Pancreas (tissue), 10 donors: Measurements from ENCODE around the gene MTHFSD. TPM values are rescaled to one million over a fixed set of nuclear protein-coding genes. Genes with fewer than 3 reads are reported as not detected.

Experiments used
- ATAC-seq, 4 donors: fragments of 200-7000 bp; cut with Tn5 transposase; one replicate each; pipeline versions ENCODE4 v1.8.0 to v1.9.1; 2020; ENCODE audit warnings: mild to moderate bottlenecking in 4 of 4, moderate library complexity in 4 of 4
- DNase-seq, 6 donors: peaks; one replicate each; pipeline ENCODE4 v3.0.0-alpha.2; 2020
- FAIRE-seq: peaks from 2 replicates; lab custom pipeline; 2012; peaks lifted over from hg19 to GRCh38; lab: Jason Lieb, UNC
- H3K27ac ChIP-seq, 4 donors: fragments of 200-600 bp; sonication (generic); 1 replicate in 3 of 4; 2 replicates in 1 of 4; pipeline versions ENCODE4 v1.5.0 to v1.8.0; 2020
- H3K27me3 ChIP-seq, 4 donors: fragments of 200-600 bp; one replicate each; pipeline ENCODE4 v1.8.0; 2021
- H3K36me3 ChIP-seq, 3 donors: fragments of 200-600 bp; sonication (generic) in 1 of 3; one replicate each; pipeline versions ENCODE4 v1.5.0 to v1.8.0; 2020 to 2021
- H3K4me1 ChIP-seq, 3 donors: fragments of 200-600 bp; one replicate each; pipeline ENCODE4 v1.8.0; 2021
- H3K4me3 ChIP-seq, 4 donors: fragments of 200-600 bp; sonication (generic) in 2 of 4; one replicate each; pipeline versions ENCODE4 v1.5.0 to v1.8.0; 2020 to 2021
- H3K9me3 ChIP-seq, 4 donors: fragments of 200-600 bp; one replicate each; pipeline ENCODE4 v1.8.0; 2021
- WGBS, 2 donors: extraction: QIAGEN DNeasy Blood & Tissue Kit; methylation state at CpG; one replicate each; pipeline ENCODE4 v1.1.7; 2013; 5-methylcytosine and 5-hydroxymethylcytosine counted together
- intact Hi-C, 3 donors: fragments of 100-400 bp; cut with DNase I; formaldehyde crosslinking; loops; one replicate each; pipeline versions ENCODE4 v1.11.1 to v1.14.2; 2022
- polyA plus RNA-seq, 2 donors: library from polyadenylated mRNA; stranded (reverse); fragments of 200-250 nt; gene quantifications; one replicate each; pipeline ENCODE4 v1.2.3, GENCODE V29; 2013
- total RNA-seq, 6 donors: library from RNA; stranded (reverse); fragmentation: NEBNext Ultra II Directional in 4 of 6; extraction: Animal tissue kit (Norgen Biotek cat#: 25700) in 4 of 6; gene quantifications; one replicate each; pipeline versions ENCODE4 v1.2.1 to v1.2.4, GENCODE V29; 2021 to 2023
- TF ChIP-seq, protein P1 (sequence below), 4 donors: fragments of 200-600 bp; sonication (generic) in 3 of 4; IDR thresholded peaks; one replicate each; pipeline versions ENCODE4 v1.5.0 to v1.8.0; 2021; ENCODE audit warnings: antibody characterized with exemption in 4 of 4
- donor health status: healthy with polysubstance abuse.
- donor health status: DM: no; HTN: no; CAD: no; lungs with moderate emphysema.
- donor health status: DM: no; HTN: no; CAD: no.
- donor health status: control.
- donor health status: control.
- donor health status: Bipolar disorder and iron deficiency.
- donor health status: DM: yes; HTN: yes; CAD: no.
- donor health status: DM: no; HTN: no; CAD: no.
- donor health status: DM: no; HTN: no; CAD: no.
- donor health status: DM: yes; HTN: yes; CAD: no.

Gene MTHFSD
- total and polyA plus RNA-seq, 8 donors: 7.3 to 17.6 (median 10.4) TPM

DNA sequence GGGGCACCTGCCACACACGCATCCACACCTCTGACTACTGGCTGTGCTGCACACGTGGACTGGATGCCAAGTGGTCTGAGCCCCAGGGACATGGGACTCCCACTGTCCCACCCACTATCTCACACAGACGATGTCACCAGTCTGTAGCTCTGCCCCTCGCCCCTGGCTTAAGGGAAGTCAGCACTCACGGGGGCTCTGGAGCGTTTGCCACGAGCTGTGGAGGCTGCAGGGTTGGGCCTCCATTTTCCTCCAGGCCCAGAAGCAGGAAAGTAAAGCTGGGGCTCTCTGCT lies 22.6 kb downstream of the MTHFSD start:
- Histone ChIP-seq H3K36me3 (peaks cover 0 to 5% (median 0%) of the 10 kb centered on the region in 3 donors), H3K27ac (no peak overlapping the region), H3K27me3 (no peaks in the 10 kb centered on the region), H3K4me1 (no peaks in the 10 kb centered on the region), H3K9me3 (no peaks in the 10 kb centered on the region), H3K4me3 (no peak overlapping the region)
- ATAC-seq (no peak), DNase-seq (no peak), FAIRE-seq (no peak)
- TF ChIP-seq, protein P1, sequence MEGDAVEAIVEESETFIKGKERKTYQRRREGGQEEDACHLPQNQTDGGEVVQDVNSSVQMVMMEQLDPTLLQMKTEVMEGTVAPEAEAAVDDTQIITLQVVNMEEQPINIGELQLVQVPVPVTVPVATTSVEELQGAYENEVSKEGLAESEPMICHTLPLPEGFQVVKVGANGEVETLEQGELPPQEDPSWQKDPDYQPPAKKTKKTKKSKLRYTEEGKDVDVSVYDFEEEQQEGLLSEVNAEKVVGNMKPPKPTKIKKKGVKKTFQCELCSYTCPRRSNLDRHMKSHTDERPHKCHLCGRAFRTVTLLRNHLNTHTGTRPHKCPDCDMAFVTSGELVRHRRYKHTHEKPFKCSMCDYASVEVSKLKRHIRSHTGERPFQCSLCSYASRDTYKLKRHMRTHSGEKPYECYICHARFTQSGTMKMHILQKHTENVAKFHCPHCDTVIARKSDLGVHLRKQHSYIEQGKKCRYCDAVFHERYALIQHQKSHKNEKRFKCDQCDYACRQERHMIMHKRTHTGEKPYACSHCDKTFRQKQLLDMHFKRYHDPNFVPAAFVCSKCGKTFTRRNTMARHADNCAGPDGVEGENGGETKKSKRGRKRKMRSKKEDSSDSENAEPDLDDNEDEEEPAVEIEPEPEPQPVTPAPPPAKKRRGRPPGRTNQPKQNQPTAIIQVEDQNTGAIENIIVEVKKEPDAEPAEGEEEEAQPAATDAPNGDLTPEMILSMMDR (IDR thresholded peaks at IDR 0.05): no peak
- intact Hi-C loops: no loop called here
- 93 to 94% methylated on average over 7 of the region's 7 CpGs for WGBS, 2 donors

DNA sequence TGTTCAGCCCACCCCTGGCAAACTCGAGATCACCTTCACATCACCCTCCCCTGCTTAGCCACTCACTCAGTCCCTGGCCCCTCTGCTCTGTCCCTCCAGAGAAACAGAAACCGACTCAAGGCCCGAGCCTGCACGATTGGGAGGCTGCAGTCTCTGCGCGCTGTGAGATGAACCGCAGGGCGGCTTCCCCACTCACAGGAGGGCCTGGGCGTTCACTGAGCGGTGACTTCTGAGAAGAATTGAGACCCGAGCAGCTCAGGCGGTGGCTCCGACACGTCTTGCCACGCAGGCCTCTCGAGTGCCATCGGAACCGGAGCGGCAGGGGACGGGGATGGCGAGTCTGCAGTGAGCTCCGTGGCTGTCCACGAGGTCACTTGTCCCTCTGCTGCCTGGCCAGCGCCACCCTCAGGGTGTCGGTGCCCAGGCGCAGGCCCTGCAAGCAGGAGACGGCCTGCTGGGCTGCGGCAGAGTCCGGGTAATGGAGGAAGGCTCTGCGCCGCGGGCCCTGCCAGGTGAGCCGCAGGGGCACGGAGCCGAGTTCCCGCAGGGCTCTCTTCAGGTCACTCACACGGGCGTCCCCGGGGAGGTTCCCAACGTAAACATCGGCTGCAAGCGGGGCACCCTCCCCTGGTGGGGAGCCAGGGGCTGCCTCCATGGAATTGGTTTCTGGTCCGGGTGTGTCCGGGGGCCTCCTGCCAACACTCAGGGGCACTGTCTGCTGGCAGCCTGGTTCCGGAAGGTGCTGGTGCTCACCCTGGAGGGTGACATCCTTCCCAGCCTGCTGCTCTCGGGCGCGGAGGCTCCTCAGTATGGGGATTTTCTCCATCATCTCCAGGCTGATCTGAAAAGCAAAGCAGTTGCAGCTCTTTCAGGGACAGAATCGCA lies 23.2 kb downstream of the MTHFSD start:
- Histone ChIP-seq H3K27ac (no peak overlapping the region), H3K27me3 (no peaks in the 10 kb centered on the region), H3K9me3 (no peaks in the 10 kb centered on the region), H3K4me3 (no peak overlapping the region), H3K4me1 (no peaks in the 10 kb centered on the region), H3K36me3 (peaks cover 0 to 3% (median 0%) of the 10 kb centered on the region in 3 donors)
- TF ChIP-seq, protein P1 (IDR thresholded peaks at IDR 0.05): no peak
- no peak for ATAC-seq
- no peak for FAIRE-seq
- intact Hi-C loops: no loop called here
- WGBS, 2 donors: 94 to 95% methylated on average over 49 of the region's 49 CpGs
- DNase-seq: no peak

DNA sequence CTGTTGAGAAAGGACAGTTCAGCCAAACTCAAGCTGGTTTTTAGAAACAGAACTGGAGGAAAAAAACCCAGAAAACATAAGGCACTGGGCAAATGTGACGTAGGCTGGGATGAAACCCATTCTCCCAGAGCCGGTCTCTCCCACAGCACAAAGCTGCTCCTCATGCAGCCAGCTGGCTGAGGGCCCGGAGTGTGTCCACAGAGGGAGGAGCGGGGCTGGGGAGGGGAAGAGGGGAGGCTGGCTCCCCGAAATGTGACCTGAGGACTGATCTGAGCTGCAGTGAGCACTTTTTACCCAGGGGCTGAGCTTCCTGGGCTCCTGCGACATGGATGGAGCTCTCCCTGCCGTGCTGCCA lies 23.9 kb downstream of the MTHFSD start:
- H3K4me3 ChIP-seq: no peak overlapping the region
- 86 to 91% methylated on average over 7 of the region's 7 CpGs for WGBS, 2 donors
- no peak overlapping the region for H3K27ac ChIP-seq
- DNase-seq (no peak), ATAC-seq (peak in 3 of 4 donors; percentile 49 to 63 (median 55)), FAIRE-seq (no peak)
- TF ChIP-seq, protein P1 (IDR thresholded peaks at IDR 0.05): no peak
- no peaks in the 10 kb centered on the region for H3K9me3 ChIP-seq
- intact Hi-C loops: no loop called here
- no peaks in the 10 kb centered on the region for H3K4me1 ChIP-seq
- H3K27me3 ChIP-seq: no peaks in the 10 kb centered on the region
- H3K36me3 ChIP-seq: peaks cover 0 to 3% (median 0%) of the 10 kb centered on the region in 3 donors

DNA sequence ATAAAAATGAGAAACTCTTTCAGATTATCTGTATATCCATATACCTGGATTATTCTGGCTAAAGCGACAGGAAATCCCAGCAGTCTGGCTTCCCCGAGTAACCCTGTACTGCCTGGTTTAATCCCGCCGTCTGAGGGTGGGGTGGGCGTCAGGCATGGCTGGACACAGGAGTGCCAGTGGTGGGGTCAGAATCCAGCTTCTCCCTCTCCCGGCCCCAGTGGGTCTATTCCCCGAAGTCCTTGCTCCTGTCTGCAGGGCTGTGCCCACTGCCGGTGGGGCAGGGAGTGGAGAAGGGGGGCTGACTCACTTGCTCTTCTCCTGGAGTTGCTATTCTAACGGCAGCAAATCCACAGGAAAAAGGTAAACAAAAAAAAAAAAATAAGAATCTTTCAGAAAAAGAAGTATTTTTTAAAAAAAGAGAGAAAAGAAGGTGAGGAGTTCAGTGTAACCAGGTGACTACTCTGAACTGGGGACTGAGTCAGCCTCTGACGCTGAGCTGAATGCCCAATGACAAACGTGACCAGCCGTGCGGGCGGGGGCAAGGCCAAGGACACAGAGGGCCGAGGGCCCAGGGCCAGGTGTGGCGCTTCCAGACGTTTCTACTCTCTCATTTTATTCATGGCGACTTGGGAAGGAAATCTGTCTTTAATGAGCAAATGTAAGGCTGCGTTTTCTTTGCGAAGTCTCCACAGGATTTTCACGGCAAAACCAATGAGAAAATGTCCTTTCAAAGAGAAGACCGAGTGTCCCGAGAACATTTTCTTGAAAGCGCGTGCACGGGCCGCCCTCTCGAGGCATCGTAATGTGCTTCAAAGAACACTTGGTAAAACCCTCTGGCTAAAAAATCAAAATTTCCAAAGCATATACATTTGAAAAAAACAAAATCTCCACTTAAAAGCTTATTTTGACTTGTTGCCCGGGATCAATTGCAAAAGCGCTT lies 24.5 kb downstream of the MTHFSD start:
- no peak overlapping the region for H3K27ac ChIP-seq
- intact Hi-C loops: no loop called here
- H3K36me3 ChIP-seq: peaks cover 0 to 3% (median 0%) of the 10 kb centered on the region in 3 donors
- ATAC-seq: peak in 1 of 4 donors; percentile 25
- 85 to 88% methylated on average over 31 of the region's 31 CpGs for WGBS, 2 donors
- DNase-seq: no peak
- FAIRE-seq: no peak
- no peaks in the 10 kb centered on the region for H3K27me3 ChIP-seq
- no peaks in the 10 kb centered on the region for H3K9me3 ChIP-seq
- no peak overlapping the region for H3K4me3 ChIP-seq
- TF ChIP-seq, protein P1 (IDR thresholded peaks at IDR 0.05): no peak
- no peaks in the 10 kb centered on the region for H3K4me1 ChIP-seq
